H54 (cell line): Measurements from ENCODE around the gene TSC22D1.

ENCODE experiments used
- DNase-seq: peaks from one replicate; pipeline ENCODE4 v3.0.0; 2011; ENCODE audit warnings: low spot score, mixed read lengths; ENCODE audit not compliant: insufficient read length
- FAIRE-seq: peaks from 3 replicates; lab custom pipeline; 2011; peaks lifted over from hg19 to GRCh38; lab: Jason Lieb, UNC
- POLR2A ChIP-seq: IDR thresholded peaks from 2 replicates; pipeline ENCODE4 v1.6.1; 2011; ENCODE audit warnings: low read depth, mild to moderate bottlenecking, low read length

Gene TSC22D1

GRCh38 chr13:44386913-44387556 lies 189.1 kb downstream of the TSC22D1 start:
- TF ChIP-seq POLR2A = no peak
- no peak for DNase-seq
- FAIRE-seq = no peak

GRCh38 chr13:44385847-44386246 lies 190.3 kb downstream of the TSC22D1 start:
- no peak for TF ChIP-seq POLR2A
- DNase-seq (no peak), FAIRE-seq (no peak)

- no peak for TF ChIP-seq POLR2A
- FAIRE-seq = no peak
- no peak for DNase-seq
These were observed 190.7 kb downstream of the TSC22D1 start for GRCh38 chr13:44385401-44385800.

GRCh38 chr13:44384778-44385177 lies 191.4 kb downstream of the TSC22D1 start:
- FAIRE-seq (no peak), DNase-seq (no peak)
- no peak for TF ChIP-seq POLR2A

GRCh38 chr13:44383945-44384344 lies 192.2 kb downstream of the TSC22D1 start:
- TF ChIP-seq POLR2A = no peak
- FAIRE-seq (no peak), DNase-seq (no peak)

GRCh38 chr13:44382635-44383145 lies 193.4 kb downstream of the TSC22D1 start:
- TF ChIP-seq POLR2A = no peak
- FAIRE-seq (no peak), DNase-seq (no peak)
